Kidney capillary endothelial cell (primary cell): ENCODE results near the gene SLAIN2.
"Not testable (repeated sequence)": the region's sequence is repeated elsewhere in the genome, so short reads cannot be mapped to it uniquely, and the experiment has no call there.

Experiments
- DNase-seq: peaks from one replicate; pipeline ENCODE4 v3.0.0-alpha.2; 2018; ENCODE audit warnings: low spot score

Gene SLAIN2

DNA sequence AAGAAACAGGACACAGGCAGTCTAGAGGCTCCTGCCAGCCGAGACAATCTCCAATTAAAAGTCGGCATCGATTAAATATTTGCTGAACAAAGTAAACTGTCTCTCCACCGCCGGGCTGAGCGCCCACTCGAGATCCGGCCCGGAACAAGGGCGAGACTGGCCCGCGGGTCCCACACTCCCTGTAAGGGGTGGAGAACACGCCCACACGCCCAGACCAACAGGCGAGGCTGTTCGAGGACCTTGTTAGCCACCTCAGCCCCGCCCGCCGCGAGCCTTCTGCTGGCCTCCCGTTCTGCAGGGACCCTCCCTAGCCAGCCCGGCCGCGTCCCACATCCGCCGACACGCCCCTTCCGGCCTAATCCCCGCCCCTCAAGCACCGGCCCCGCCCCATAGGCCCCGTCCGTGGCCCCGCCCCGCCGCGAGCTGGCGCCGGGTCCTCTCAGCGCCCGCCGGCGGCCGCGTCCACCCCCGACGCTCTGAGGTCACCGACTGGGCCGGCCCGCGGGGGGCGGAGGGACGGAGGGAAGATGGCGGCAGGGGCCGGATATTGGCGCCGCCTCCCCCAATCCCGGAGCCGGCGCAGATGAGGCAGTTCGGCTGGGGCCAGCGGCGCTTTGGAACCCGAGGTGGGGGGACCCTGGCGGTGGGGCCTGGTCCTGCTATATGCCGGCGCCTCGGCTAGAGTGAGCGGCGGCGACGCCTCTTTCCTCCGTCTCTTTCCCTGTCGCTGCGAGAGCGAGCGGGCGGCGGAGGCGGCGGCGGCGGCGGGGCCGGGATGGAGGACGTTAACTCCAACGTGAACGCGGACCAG lies at the start of gene SLAIN2:
SLAIN2 (plus strand) TSS at position 565 of the 811 bp plus-strand sequence; CDS start at position 776, 211 bp downstream.
- DNase-seq, result peak; percentile 92

DNA sequence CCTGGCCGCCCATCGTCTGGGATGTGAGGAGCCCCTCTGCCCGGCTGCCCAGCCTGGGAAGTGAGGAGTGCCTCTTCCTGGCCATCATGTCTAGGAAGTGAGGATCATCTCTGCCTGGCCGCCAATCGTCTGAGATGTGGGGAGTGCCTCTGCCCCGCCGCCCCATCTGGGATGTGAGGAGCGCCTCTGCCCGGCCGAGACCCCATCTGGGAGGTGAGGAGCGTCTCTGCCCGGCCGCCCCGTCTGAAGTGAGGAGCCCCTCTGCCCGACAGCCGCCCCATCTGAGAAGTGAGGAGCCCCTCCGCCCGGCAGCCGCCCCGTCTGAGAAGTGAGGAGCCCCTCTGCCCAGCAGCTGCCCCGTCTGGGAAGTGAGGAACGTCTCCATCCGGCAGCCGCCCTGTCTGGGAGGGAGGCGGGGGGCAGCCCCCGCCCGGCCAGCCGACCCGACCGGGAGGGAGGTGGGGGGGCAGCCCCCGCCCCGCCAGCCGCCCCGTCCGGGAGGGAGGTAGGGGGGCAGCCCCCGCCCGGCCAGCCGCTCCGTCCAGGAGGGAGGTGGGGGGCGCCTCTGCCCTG lies 49.0 kb upstream of the SLAIN2 start:
- not testable (repeated sequence) for DNase-seq

DNA sequence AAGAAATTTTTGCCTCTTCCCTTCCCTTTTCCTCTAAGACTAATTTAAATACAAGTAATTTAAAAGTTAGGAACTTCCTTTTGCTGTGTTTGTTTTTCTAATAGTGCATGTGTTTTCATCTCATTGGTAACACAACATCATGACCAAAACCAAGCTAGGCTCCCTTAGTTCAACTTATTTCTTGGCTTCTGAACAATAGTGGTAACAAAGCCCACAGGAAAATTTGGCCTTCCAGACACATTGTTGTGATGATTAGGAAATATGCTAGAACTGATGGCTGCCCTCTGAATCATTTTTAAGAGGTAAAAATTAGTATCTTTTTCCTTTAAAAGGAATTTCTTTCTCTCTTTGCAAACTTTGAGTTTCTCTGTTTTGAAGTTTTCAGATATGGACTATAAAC lies 46.2 kb upstream of the SLAIN2 start:
- no peak for DNase-seq

DNA sequence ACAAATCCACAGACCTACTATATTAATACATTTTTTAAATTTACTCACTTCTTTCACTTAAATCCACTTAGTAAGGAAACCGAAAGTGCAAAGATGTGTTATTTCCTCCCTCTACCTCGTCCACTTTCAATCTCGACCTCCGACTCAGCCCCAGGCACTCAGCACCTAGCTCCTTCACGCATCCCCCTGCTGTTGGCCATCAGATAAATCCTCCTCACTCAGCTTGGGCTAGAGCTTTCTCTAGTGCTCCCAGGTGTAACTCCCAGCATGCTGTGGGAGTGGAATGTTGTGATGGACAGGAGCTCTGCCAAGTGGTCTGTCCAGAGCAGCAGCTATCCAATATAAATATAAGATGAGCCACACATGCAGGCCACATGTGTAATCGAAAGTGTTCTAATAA lies 45.0 kb upstream of the SLAIN2 start:
- DNase-seq, result no peak

DNA sequence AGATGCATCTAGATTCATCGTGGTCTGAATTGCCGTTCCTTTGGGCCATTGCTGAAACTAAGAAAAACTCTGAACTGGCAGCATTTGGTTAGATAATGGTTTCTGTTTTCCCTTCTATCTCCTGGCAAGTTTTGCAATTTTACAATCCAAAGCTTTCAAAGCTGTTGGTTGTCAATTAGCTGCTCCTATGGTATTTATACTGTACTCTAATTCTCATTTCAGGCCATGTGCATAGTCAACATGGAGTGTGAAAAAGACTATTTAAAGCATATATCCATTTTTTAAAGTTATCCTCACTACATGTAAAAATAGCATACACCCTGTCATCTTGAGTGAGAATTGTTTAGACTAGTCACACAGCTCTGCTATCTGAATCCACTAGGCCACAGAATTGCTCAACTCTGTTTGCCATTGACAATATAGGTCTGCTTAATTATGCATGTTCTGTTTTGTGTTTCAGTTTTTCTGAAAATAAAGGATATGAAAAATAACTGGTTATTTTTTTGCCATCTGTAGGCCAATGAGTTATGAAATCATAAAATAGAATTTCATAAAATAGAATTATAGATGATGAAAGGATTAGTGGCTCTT lies 44.0 kb upstream of the SLAIN2 start:
- no peak for DNase-seq

DNA sequence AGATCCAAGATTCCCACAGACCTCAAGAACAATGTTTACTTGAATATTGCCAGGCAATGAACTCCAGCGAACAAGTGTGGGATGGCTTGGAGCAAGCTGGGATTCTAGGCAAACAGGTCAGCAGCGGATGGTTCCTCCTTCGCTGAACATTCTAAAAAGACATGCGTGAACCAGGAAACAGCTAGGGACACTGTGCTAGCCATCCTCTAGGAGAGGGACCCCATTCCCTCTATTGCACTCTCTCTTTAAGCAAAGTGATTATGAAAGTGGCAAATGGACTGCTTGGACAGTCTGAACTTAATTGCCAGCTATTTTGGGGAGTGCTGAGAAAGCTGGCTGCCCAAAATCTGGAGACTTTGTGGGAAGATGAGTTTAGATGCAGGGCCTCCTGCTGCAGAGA lies 41.8 kb upstream of the SLAIN2 start:
- no peak for DNase-seq

DNA sequence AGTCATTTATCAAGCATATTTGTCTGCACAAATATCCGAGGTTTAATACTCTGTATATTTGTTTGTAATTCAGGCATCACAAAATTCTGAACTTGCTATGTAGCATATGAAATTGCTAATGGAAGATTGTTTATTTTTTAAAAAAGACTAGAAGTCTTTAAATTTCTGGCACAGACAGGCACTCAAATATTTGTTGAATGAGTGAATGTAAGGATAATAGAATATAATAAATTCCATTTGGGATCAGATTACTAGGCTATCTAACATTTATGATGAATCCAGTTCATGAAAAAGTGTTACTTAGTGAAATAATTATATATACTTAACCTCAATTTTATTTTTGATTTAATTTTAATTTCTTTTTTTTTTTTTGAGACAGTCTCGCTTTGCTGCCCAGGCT lies 41.3 kb upstream of the SLAIN2 start:
- no peak for DNase-seq

DNA sequence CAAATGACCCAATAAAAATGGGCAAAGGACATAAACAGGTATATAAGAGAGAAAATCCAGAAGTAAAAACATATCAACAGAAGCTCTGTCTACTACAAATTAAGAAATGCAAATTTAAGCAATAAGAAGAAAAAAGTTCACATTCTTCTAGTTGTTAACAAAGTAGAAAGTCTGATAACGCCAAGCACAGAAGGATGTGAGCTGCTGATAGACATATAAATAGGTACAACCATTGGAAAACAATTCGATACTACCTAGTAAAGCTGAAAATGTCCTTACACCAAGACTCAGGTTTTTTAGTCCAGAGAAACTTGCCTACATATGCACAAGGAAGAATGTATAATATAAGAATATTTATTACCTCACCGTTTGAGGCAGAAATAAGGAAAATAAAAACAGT lies 35.8 kb upstream of the SLAIN2 start:
- no peak for DNase-seq

DNA sequence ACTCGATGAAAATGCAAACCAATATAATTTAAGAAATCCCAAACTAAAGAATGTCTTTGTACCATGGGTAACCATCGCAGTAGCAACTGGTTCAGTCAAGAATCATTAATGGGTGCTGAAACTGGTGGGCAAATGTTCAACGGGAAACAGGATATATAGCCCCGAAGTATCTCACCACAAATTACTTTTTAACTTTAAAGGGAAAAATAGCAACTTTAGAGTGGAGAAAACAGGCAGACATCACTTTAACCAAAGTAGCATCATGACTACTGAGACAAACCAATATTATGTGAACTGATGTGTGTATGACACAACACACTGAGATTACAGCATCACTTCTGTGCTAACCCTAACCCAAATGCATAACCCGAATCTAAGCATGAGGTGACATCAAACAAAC lies 33.8 kb upstream of the SLAIN2 start:
- DNase-seq, result no peak

DNA sequence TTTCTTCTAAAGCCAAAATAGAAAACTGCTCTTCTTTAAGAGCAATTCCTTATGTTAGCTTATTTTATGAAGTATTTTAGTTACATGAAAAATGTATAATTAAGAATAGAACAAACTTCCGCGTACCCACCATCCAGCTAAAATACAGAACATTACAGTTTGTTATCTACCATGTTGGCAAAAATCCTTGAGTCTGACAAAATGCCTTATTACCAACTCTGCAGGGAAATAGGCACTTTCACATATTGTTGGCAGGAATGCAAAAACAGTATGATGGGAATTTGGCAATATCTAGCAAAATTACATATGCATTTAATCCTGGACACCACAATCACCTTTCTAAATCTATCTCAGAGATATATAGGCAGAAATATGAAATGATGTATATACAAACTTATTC lies 32.4 kb upstream of the SLAIN2 start:
- DNase-seq, result no peak

DNA sequence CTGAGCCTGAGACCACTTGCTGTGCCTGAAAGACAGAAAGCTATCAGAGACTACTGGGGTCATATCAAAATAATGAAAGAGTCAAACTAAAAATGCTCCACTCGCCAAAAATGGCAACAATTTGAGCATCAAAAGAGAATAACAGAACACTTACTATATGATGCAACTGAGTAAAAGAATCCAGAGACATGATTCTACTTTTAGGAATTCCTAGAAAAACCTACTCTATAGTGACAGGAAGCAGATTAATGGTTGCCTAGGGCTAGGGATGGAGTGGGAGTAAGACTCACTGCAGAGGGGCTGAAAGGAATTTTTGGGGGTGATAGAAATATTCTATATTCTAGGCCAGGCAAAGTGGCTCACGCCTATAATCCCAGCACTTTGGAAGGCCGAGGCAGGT lies 29.4 kb upstream of the SLAIN2 start:
- no peak for DNase-seq

DNA sequence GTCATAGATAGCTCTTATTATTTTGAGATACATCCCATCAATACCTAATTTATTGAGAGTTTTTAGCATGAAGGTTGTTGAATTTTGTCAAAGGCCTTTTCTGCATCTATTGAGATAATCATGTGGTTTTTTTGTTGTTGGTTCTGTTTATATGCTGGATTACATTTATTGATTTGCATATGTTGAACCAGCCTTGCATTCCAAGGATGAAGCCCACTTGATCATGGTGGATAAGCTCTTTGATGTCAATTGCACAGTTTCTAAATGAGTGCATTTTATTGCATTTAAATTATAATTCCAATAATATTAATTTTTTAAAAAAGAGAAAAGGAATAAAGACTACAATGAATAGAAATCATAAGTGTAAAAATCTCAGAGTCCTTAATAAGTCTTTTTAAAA lies 26.6 kb upstream of the SLAIN2 start:
- not testable (repeated sequence) for DNase-seq

DNA sequence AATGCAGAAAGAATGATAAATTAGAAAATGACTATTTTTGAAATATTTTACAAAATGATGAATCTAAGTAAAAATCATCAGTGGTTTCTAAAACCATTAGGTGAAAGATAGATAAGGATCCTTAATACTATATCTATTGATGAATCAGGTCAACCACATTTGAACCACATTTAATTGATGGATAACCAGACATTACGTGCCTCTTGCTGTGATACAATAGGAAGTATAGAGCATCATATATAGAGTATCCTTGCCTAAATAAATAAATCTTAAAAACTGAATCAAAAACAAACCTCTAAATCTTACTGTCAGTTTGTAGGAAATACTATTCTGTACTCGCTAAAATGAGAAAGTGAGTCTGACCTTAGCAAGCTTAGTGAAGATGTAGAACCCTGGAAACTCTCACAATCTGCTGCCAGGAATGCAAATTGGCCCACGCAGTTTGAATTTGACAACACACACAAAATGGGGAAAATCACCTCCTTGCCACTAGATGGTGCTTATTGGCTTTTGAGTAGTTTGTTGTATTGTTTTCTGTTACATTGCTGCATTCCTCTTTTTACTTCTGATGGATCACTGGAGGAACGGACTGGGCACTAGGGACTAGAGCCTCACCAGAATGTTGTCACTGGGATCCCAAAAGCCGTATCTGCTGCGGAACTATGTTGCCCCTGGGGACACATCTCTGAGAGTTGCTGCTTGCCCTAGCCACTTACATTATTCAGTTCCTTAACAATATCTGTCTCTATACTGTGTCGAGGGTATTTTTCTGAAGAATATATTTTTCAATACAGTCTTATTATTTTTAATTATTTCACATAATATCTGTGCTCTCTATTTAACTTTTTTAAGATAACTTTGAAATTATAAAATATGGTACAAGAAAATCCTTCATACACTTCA lies 25.4 kb upstream of the SLAIN2 start:
- peak; percentile 49 for DNase-seq

DNA sequence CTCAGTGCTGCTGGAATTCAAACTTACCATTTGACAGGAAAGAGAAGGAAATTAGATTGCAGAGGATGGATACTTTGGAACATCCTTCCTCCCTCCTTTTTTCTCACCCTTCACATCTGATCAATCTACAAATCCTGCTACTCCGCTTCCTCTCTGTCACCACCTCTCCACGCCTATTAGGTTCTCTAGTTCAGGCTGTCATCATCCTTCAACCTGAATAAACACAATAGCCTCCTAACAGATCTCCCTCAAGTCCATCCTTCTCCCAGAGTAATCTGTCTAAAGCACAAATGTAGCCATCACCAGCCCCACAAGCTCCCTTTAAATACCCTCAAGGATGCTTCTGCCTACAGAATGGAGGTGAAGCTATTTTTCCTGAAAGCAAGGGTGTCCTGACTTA lies 20.0 kb upstream of the SLAIN2 start:
- no peak for DNase-seq

DNA sequence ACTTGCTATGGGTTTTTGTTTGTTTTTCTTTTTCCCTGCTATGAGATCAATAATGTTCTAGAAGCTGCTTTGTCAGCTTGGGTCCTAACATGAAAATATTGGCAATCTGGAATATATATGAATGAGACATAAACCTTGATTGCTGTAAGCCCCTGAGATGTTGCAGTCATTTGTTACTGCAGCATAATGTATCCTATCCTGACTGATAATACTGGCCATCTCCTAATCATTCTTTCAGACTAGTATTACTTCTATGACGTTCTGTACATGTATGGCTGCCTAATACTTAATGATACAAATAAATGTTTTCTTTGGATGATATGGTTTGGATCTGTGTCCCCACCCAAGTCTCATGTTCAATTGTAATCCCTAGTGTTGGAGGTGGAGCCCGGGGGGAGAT lies 19.3 kb upstream of the SLAIN2 start:
- DNase-seq, result no peak

DNA sequence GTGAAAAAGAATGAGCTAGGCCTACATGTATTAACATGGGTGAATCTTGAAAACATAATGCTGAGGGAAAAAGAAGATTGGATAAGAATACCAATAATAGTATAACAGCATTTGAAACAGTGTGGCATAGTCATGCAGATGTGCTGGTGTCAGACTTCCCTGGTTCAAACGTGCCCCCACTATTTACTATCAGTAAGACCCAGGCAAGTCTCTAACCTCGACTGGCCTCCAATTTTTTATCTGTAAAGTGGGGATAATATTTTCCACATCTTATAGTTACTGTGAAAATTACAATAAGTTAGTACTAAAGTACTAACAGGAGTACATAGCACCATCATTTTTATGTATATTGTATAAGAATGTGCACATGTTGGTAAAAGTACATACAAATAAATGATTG lies 17.0 kb upstream of the SLAIN2 start:
- DNase-seq, result no peak

DNA sequence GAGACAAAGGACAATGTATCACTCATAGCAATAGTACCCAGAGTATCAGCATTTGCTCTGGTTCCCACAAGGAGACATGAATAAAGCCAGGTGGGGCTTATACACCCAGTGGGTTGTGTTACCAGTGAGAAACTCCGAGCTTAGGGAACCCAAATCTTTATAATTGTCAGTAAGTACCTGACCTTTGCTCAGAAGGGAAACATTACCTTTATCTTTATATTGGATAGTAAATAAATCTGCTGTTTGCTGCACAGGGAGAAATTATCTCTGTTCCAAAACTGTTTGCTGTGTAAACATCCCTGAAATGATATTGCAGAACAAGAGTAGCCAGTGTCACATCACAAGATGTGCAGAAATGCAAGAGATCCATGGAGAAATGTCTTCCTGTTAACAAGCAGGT lies 12.1 kb upstream of the SLAIN2 start:
- no peak for DNase-seq

DNA sequence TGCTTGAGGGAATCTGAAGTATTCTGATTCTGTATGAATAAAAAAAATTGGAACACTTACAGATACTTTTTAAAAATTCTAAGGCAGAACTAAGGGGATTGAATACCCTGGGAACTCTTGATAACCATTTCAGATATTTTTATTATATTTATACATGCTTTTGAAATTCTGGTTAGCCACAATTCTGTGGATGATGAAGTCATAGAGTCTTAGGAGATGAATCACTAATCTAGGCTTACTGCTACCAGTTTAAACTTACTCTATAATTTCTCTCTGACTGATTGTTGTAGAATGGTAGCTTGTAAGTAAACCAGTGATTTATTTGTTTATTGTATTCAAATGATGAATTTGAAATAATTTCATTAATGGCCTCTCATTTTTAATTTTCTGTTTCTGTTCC lies 11.4 kb upstream of the SLAIN2 start:
- peak; percentile 60 for DNase-seq

DNA sequence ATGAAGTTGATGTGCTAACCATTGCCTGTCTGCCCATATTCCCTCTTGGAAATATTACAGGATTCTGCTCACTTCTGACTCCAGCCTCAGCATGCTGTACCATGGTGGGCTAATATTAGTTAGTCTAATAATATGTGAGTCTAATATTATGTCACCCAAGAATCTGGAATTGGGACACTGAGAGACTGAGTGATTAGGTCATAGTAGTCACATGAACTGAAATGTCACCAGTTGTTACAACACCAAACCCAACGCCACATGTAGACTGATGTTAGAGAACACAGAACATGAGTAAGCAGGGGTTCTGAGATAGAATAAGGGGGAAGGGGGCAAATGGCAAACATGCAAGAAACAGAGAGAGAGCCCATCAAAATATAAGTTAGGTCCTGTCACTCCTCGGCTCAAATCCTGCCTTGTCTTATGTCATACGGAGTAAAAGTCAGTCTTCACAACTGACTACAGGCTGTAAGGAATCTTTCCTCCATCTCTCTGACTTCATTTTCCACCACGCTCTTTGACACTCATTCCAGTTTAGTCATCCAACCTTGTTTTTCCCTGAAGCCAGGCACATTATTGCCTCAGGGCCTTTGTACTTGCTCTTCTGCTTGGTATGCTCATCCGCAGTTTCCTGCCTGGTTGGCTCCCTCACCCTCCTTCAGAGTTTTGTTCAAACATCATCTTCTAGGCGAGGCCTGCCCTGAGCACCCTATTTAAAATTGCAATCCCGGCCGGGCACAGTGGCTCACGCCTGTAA lies 9.6 kb upstream of the SLAIN2 start:
- no peak for DNase-seq

DNA sequence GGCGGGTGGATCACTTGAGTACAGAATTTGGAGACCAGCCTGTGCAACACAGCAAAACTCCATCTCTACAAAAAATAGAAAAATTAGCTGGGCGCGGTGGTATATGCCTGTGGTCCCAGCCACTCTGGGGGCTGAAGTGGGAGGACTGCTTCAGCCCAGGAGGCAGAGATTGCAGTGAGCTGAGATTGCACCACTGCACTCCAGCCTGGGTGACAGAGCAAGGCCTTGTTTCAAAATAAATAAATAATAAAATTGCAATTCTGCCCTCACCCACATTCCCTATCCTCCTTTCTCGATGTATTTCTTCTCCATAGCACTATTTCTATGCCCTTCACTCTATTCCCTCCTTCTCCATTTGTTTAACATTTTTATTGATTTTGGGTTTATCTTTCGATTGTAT lies 8.7 kb upstream of the SLAIN2 start:
- DNase-seq, result no peak

DNA sequence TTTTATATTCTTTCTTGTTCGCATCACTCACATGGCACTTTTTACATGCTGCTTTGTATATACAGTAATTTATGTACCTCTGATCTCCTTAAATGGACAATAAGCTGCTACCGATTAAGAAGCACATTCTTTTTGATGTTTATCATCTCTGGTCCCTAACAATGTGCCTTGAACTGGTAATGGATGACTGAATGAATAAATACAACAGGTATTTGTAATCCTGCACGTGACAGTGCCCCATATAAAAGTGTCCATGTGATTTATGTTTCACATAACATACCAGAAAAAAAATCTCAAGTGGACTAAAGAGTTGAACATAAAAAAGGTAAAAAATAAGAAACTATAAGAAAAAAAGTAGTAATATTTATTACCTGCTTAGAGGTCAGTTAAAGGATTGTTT lies 7.7 kb upstream of the SLAIN2 start:
- no peak for DNase-seq

DNA sequence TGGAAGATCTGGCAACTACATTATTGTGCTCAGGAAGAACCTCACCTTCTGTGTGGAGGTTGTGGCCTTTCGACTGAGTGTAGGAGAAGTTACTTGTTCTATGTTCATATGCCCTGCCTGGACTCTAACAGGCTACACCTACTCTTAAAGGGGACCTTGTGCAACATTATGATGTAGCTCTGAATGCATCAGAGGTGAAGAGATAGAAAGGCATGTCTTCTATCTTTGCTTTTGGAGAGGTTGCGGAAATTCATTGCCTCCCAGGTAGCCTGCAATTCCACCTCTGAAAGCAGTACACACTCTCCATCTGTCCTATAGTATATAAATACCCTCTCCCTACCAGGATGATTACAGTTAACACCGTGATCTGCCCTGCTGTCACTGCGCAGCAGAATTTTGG lies 7.1 kb upstream of the SLAIN2 start:
- no peak for DNase-seq
